Ishikawa (cell line): ENCODE measurements around the gene IL19.

Experiments used
- CREB1 ChIP-seq: IDR thresholded peaks from 2 replicates; pipeline ENCODE4 v1.6.1; 2012; ENCODE audit warnings: low read depth
- EP300 ChIP-seq: IDR thresholded peaks from 2 replicates; pipeline ENCODE4 v1.6.1; 2012; ENCODE audit warnings: borderline replicate concordance
- MAX ChIP-seq: IDR thresholded peaks from 2 replicates; pipeline ENCODE4 v1.6.1; 2012
- NFIC ChIP-seq: IDR thresholded peaks from 2 replicates; pipeline ENCODE4 v1.6.1; 2012
- YY1 ChIP-seq: IDR thresholded peaks from 2 replicates; pipeline ENCODE4 v1.6.1; 2012; ENCODE audit warnings: low read depth

DNA sequence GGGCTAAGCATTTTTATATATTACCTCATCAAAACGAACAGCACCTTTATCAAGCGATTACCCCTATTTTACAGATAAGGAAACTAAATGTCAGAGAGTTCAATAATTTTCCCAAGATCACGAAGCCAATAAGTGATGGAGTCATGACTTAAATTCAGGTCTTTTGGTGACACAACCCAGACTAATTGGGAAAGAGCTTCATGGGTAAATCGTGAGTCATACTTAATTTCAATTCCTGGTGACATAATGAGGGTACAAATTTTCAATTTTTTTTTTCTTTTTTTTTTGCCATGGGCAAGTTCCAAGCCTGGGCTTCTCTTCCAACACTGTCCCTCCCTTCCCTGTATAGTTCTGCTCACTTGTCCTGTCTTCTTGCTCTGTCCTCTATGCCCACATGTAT lies 31.8 kb downstream of the IL19 start:
- no peak for TF ChIP-seq YY1
- TF ChIP-seq EP300, result no peak
- no peak for TF ChIP-seq MAX
- no peak for TF ChIP-seq CREB1
- no peak for TF ChIP-seq NFIC
